ENCODE results near the gene CYP24A1.
A peak's percentile ranks its signal among the peaks of the same experiment; 100 is the strongest.

The CYP24A1 gene

GRCh38 chr20:54172856-54173652 lies 732 bp downstream of the CYP24A1 start:
- peak; percentile 12 for DNase-seq

GRCh38 chr20:54172532-54172855 lies 1.3 kb downstream of the CYP24A1 start:
- DNase-seq, result no peak

GRCh38 chr20:54170963-54171362 lies 2.8 kb downstream of the CYP24A1 start:
- no peak for DNase-seq

GRCh38 chr20:54170026-54170471 lies 3.7 kb downstream of the CYP24A1 start:
- no peak for DNase-seq

GRCh38 chr20:54168961-54169862 lies 4.6 kb downstream of the CYP24A1 start:
- no peak for DNase-seq

- no peak for DNase-seq
These were observed 5.6 kb downstream of the CYP24A1 start for GRCh38 chr20:54167909-54168872.

- DNase-seq, result no peak
These were observed 6.7 kb downstream of the CYP24A1 start for GRCh38 chr20:54166987-54167662.

GRCh38 chr20:54165803-54166202 lies 8.0 kb downstream of the CYP24A1 start:
- DNase-seq, result no peak

GRCh38 chr20:54165014-54165413 lies 8.8 kb downstream of the CYP24A1 start:
- DNase-seq, result no peak

- no peak for DNase-seq
These were observed 10.4 kb downstream of the CYP24A1 start for GRCh38 chr20:54163402-54163801.

GRCh38 chr20:54162378-54163009 lies 11.3 kb downstream of the CYP24A1 start:
- DNase-seq, result no peak

- no peak for DNase-seq
These were observed 12.0 kb downstream of the CYP24A1 start for GRCh38 chr20:54161821-54162149.

- DNase-seq, result no peak
These were observed 12.6 kb downstream of the CYP24A1 start for GRCh38 chr20:54161008-54161820.

GRCh38 chr20:54160065-54161007 lies 13.4 kb downstream of the CYP24A1 start:
- DNase-seq, result no peak

- DNase-seq, result no peak
These were observed 14.8 kb downstream of the CYP24A1 start for GRCh38 chr20:54158856-54159418.

- DNase-seq, result no peak
These were observed 15.6 kb downstream of the CYP24A1 start for GRCh38 chr20:54158226-54158625.

- DNase-seq, result no peak
These were observed 16.6 kb downstream of the CYP24A1 start for GRCh38 chr20:54156981-54157835.

- no peak for DNase-seq
These were observed 17.3 kb downstream of the CYP24A1 start for GRCh38 chr20:54156522-54156921.

Measured in DMS79 treated with DMSO at 0.1 percent for 48 hours (cell line).